Muscle of arm (tissue), 12 donors: ENCODE measurements around the gene MTG1. TPM values are rescaled to one million over a fixed set of nuclear protein-coding genes. Genes with fewer than 3 reads are reported as not detected.
"Not testable (repeated sequence)": the region's sequence is repeated elsewhere in the genome, so short reads cannot be mapped to it uniquely, and the experiment has no call there.

Source experiments
- DNase-seq: peaks from one replicate; pipeline ENCODE4 v3.0.0-alpha.2; 2013
- polyA plus RNA-seq, 12 donors: library from polyadenylated mRNA; unstranded; fragments of 120-200 nt; gene quantifications; one replicate each; pipeline ENCODE4 v1.2.1, GENCODE V29; 2013; ENCODE audit not compliant: insufficient read length in 12 of 12

The MTG1 gene
- polyA plus RNA-seq, 12 donors = 29.2 to 54.2 (median 40.3) TPM; not detected in 1

GRCh38 chr10:133357285-133358161 is 36.4 kb upstream of the MTG1 start, which contains the start of gene FUOM:
FUOM (minus strand) TSS chr10:133358019; CDS start chr10:133358007, 12 bp downstream.
- no peak for DNase-seq

DNA sequence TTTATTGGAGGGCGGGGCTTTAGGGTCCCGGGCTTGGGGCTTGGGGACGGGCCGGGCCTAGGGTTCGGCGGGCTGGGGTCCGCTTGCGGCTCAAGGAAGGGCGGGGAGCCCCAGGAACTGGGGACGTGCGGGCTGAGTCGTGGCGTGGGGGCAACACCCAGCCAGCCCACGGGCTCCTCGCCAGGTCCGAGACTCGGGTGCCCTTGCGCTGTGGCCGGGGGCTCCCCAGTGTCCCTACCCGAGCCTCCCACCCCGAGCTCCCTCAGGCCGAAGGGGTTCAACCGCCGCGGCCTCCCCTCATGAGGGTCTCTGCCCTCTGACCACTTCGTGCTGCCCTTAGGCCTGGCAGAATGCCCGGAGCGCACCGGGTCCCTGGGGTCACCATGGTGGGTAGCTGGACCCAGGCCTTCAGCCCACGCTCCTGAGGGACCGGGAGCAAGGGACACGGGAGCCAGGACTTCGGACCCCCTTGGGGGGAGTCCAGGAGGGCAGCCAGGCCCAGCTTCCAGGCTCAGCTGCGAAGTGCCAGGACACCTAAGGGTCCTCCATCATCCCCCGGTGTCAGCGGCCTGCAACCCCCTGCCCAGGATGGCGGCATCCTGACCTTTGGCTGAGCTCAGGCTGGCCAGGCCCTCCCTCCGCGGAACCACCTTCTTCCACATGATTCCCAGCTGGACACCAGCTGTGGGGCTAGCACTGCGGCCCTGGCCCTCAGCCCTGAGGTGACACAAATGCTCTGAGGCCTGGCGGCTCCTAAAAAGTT is 35.6 kb upstream of the MTG1 start:
- no peak for DNase-seq

DNA sequence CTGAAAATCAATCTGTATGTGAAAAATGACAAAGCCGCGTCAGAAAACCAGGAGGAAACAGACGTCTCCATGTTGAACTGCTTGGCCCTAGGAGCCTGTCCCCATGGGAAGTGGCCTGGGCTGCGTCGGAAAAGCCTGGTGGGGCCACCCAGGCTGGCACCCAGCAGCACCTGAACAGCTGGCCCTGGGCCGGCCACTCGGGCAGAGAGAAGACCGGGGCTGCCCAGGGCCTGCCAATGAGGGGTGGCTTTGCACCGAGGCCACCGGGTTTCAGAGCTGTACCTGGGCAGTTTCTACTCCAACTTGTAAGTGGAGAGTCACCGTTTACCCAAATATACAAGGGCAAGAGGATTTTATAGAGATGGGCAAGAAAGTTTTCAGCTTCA is 35.0 kb upstream of the MTG1 start:
- DNase-seq = no peak

GRCh38 chr10:133359554-133359971 is 34.4 kb upstream of the MTG1 start:
- DNase-seq = no peak

- DNase-seq = no peak
Observed at GRCh38 chr10:133359972-133360610, 33.9 kb upstream of the MTG1 start.

GRCh38 chr10:133361227-133361626 is 32.7 kb upstream of the MTG1 start:
- DNase-seq = no peak

- no peak for DNase-seq
Observed at GRCh38 chr10:133361773-133362441, 32.0 kb upstream of the MTG1 start.

- no peak for DNase-seq
Observed at GRCh38 chr10:133362846-133363245, 31.1 kb upstream of the MTG1 start.

DNA sequence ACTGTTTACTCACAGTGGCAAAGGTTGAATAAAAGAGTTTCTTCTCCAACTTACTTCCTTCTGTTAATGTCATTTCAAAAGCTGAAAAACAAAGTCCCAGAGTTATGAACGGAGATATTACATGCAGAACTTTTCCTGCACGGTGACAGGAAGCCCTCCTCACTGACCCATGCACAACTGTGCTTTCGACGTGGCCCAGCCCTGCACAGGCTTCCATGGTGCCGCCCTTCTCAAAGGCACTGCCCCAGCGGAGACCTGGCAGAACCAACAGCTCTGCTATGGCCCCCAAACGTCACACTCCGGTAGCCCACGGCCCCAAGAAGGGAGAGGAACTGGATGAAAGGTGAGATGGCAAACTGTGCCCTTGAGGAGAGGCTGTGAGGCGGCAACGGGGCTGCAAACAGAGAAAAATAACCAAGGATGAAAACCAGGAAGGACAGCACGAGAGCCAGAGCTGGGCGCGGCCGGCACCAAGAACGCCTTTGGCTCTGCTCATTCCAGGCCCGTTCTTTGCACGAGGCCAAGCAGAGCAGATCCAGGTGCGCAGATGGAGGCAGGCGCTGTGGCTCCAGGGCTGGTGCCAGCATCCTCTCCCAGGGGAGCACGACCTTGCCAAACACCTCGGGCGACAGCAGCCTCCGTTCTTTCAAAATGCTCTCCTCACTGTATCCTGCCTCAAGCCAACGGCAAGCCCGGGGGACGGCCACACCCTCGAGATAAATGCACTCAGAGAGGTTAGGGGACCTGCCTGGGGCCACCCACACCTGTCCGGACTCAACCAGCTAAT is 29.1 kb upstream of the MTG1 start:
- DNase-seq = no peak

DNA sequence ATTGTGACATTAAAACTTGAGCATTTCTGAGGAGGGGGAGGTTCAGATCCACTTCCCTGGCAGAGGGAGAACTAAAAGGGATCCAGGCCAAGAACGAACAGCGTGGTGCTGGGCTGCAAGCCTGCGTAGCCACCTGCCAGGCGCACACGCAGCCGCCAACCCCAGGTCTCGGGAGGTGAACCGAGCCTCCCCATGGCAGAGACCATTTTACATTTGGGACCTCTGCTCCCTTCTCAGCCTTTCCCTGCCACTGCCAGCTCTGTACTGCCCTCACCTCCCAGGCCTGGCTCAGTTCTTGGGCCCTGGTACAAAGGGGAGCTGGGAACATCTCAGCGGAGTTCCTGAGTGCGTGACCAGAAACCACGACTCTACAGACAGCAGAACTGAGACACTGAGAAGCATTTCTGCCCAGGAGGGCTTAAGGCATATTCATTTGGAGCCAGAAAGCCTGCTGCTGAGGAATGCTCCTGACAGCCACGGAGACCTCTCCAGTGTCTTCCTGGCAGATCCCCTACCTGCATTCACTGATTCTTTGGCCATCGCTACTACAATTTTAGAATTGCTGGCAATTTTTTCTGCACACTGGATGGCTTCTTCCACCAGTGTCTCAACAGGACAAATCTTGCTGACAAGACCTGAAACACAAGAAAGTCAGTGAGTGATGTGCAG is 28.4 kb upstream of the MTG1 start:
- DNase-seq = no peak

DNA sequence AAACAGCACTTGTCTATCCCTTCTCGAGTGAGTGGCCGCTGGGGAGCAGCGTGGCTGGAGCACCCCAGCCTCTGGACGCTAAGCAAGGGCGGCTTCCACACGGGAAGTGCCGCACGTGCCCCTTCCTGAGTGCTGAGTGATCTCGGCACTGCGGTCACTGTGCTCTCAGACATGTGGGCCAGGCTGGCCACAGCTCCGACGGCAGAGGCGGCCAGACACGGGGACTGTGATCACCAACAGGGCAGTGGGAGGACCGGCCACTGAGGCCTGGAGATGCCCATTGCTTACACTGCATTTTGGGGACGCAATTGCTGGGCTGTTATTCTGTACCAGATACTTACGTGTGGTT is 27.9 kb upstream of the MTG1 start:
- DNase-seq = no peak

GRCh38 chr10:133366751-133367150 is 27.2 kb upstream of the MTG1 start:
- DNase-seq = no peak

- DNase-seq = not testable (repeated sequence)
Observed at GRCh38 chr10:133367461-133367860, 26.5 kb upstream of the MTG1 start.

GRCh38 chr10:133368153-133368552 is 25.8 kb upstream of the MTG1 start:
- no peak for DNase-seq

DNA sequence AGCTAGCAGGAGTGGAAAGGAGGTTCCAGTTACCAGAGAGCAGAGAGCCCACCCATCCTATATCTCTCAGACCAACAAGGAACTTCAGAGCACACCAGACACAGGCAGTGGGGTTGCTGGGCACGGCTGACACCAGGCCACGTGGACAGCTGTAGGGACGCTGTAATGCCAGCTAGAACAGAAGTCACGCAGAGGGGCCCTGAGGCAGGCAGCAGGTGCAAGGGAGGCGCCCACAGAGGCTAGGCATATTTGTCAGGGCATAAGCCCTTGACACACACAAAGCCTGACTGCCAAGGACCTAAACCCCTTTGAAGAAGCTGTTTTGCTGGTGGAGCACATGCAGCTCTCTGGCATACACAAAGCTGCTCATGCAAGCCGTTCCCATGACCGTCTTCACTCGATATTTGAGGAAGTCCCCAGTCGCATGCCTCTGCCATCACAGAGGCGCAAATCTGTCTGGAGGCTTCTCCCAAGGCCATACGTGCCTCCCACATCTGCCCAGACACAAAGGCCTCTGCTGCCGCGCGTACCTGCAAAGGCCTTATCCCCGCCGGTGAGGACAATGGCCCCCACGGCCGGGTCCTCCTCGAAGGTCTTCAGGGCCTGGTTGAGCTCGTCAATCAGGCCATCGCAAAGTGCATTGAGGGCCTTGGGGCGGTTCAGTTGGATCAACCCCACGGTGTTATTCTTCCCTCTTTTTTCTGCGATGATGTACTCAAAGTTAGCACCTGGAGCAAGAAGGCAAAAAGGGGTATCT is 23.7 kb upstream of the MTG1 start:
- DNase-seq = no peak

DNA sequence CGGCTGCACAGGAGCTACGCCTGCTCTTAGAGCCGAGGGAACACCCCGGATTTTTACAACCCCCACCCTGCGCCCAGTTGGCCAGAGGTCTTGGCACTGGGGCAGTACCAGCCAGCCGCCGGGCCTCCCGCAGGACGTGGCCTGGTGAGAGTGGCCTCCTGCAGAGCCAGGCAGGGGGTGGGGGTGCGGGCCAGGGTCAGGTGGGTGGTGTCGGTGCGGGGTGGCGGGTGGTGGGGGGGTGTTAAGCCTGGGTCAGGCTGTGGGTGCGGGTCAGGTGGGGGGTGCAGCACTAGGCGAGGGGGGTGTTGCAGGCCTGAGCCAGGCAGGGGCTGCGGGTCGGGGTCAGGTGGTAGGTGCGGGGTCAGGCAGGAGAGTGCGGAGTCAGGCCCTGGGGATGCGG is 21.4 kb upstream of the MTG1 start:
- DNase-seq = no peak

DNA sequence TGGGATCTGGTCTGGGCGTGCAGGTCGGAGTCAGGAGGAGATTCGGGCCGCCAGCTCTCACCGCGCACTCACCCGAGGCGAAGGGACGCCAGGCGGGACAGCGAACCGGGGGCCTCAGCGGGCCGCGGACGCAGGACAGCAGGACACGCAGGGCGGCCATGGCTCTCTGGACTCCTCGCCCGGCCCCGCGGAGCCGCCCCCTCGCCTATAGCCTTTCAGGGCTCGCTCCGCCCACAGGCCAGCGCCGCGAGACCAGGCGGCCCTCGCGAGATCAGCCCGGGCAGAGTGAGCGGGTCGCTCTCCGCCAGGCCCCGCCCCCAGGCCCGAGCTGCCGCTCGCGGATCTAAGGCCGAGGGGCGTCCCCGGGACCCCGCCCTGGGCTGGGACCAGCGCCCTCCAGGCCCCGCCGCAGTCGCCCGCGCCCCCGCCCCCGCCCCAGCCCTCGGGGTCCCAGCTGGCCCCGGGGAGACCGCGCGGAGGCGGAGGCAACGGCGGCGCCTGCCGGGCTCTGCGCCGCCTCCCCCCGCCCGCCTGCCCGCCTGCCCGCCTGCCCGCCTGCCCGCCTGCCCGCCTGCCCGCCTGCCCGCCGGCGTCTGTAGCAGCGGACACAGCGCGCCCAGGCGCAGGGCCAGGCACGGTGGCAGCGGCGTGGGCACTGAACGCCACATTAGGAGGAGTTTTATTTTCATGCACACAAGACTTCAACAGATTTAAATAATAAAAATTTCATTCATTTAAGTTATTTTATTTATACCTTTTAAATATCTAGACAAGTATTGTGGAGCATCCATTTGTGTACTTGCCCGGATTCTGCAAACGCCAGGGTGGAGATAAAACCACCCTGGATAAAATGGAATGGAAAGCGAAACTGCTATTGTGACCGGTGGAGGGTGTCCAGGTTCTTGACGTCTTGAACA is 20.5 kb upstream of the MTG1 start, which contains the start of gene ECHS1:
Gene ECHS1 (minus strand): TSS at position 181 of the 917 bp plus-strand sequence. CDS start 21 bp downstream, at position 160.
- DNase-seq = peak; percentile 96

- no peak for DNase-seq
Observed at GRCh38 chr10:133375357-133376115, 18.4 kb upstream of the MTG1 start.
